ENCODE results near the gene DOCK4.

DOCK4 gene

GRCh38 chr7:111787099-111787498 is 419.1 kb downstream of the DOCK4 start:
- Histone ChIP-seq H3K27me3 (no peaks in the 10 kb centered on the region), H3K4me3 (ENCODE audit: low read depth, low read length) (no peak overlapping the region), H3K9me3 (no peaks in the 10 kb centered on the region), H3K4me1 (peaks cover 10% of the 10 kb centered on the region; the same call in 1 of the 2 replicates), H3K36me3 (no peaks in the 10 kb centered on the region)
- no peak for DNase-seq
- no peak for TF ChIP-seq CTCF (IDR thresholded peaks at IDR 0.05; ENCODE audit: low read depth, low read length)

- no peak for TF ChIP-seq CTCF (IDR thresholded peaks at IDR 0.05; ENCODE audit: low read depth, low read length)
- Histone ChIP-seq H3K27me3 (no peaks in the 10 kb centered on the region), H3K9me3 (no peaks in the 10 kb centered on the region), H3K36me3 (no peaks in the 10 kb centered on the region), H3K4me1 (peaks cover 10% of the 10 kb centered on the region; the same call in 1 of the 2 replicates), H3K4me3 (ENCODE audit: low read depth, low read length) (no peak overlapping the region)
- DNase-seq = no peak
These were observed 421.1 kb downstream of the DOCK4 start for GRCh38 chr7:111785076-111785475.

GRCh38 chr7:111784296-111784695 is 421.9 kb downstream of the DOCK4 start:
- no peaks in the 10 kb centered on the region for H3K9me3 ChIP-seq
- no peaks in the 10 kb centered on the region for H3K27me3 ChIP-seq
- H3K4me3 ChIP-seq (ENCODE audit: low read depth, low read length) = no peak overlapping the region
- no peak for DNase-seq
- no peaks in the 10 kb centered on the region for H3K36me3 ChIP-seq
- no peak for TF ChIP-seq CTCF (IDR thresholded peaks at IDR 0.05; ENCODE audit: low read depth, low read length)
- H3K4me1 ChIP-seq = peaks cover 10% of the 10 kb centered on the region; the same call in 1 of the 2 replicates

- TF ChIP-seq CTCF (IDR thresholded peaks at IDR 0.05; ENCODE audit: low read depth, low read length) = no peak
These were observed 422.3 kb downstream of the DOCK4 start for GRCh38 chr7:111783854-111784253.

GRCh38 chr7:111780527-111780926 is 425.7 kb downstream of the DOCK4 start:
- no peak for TF ChIP-seq CTCF (IDR thresholded peaks at IDR 0.05; ENCODE audit: low read depth, low read length)

More at GRCh38 chr7:111783854-111784253, 422.3 kb downstream of the DOCK4 start:
- Histone ChIP-seq H3K27me3 (no peaks in the 10 kb centered on the region), H3K4me1 (peaks cover 10% of the 10 kb centered on the region; the same call in 1 of the 2 replicates), H3K4me3 (ENCODE audit: low read depth, low read length) (no peak overlapping the region), H3K9me3 (no peaks in the 10 kb centered on the region), H3K36me3 (no peaks in the 10 kb centered on the region)
- no peak for DNase-seq

GRCh38 chr7:111775206-111775605 is 431.0 kb downstream of the DOCK4 start:
- no peaks in the 10 kb centered on the region for H3K9me3 ChIP-seq
- H3K27me3 ChIP-seq = no peaks in the 10 kb centered on the region
- DNase-seq = no peak
- H3K4me3 ChIP-seq (ENCODE audit: low read depth, low read length) = no peak overlapping the region
- H3K4me1 ChIP-seq = no peaks in the 10 kb centered on the region
- TF ChIP-seq CTCF (IDR thresholded peaks at IDR 0.05; ENCODE audit: low read depth, low read length) = no peak
- H3K36me3 ChIP-seq = no peaks in the 10 kb centered on the region

More at GRCh38 chr7:111780527-111780926, 425.7 kb downstream of the DOCK4 start:
- Histone ChIP-seq H3K4me1 (no peaks in the 10 kb centered on the region), H3K27me3 (no peaks in the 10 kb centered on the region), H3K9me3 (no peaks in the 10 kb centered on the region), H3K36me3 (no peaks in the 10 kb centered on the region), H3K4me3 (ENCODE audit: low read depth, low read length) (no peak overlapping the region)
- no peak for DNase-seq

Measured in BE2C (cell line).